ENCODE measurements around the gene SIRPD. TPM values are rescaled to one million over a fixed set of nuclear protein-coding genes. Genes with fewer than 3 reads are reported as not detected.
"Not testable (repeated sequence)": the region's sequence is repeated elsewhere in the genome, so short reads cannot be mapped to it uniquely, and the experiment has no call there.

SIRPD gene
- total RNA-seq, 1 donor from 2014 or later = not detected

GRCh38 chr20:1579488-1579887 is 22.0 kb upstream of the SIRPD start:
- H3K9me3 ChIP-seq = no peaks in the 10 kb centered on the region
- no peaks in the 10 kb centered on the region for H3K27me3 ChIP-seq
- H3K36me3 ChIP-seq = no peaks in the 10 kb centered on the region
- no peak for TF ChIP-seq CTCF (IDR thresholded peaks at IDR 0.05)
- H3K4me1 ChIP-seq = no peaks in the 10 kb centered on the region
- no peak for DNase-seq (ENCODE audit: low spot score in 2 of 2)
- intact Hi-C loops (cut with DNase I) = loop anchor here (5.0 kb wide), 1 partner anchor 38 kb away; no protein-coding TSS in a partner anchor
- no peak overlapping the region for H3K27ac ChIP-seq
- no peak overlapping the region for H3K4me3 ChIP-seq

DNA sequence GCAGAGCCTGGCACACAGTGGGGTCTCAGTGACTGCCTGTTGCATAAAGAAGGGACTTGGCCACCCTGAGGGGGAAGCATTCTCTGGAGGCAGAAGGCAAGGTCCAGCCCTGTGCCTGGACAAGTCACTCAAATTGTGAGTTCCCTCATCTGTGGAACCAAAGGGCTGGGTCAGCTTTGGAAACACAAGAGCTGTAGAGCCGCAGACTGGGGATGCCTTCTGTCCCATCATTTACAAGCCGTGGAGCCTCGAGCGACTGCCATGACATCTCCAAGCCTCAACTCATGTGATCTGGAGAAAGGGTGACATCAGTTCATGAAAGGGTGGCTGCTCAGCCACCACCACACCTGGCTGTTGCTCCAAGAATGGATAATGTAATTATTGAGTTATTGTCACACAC is 20.4 kb upstream of the SIRPD start:
- TF ChIP-seq CTCF (IDR thresholded peaks at IDR 0.05) = no peak
- no peak for DNase-seq (ENCODE audit: low spot score in 2 of 2)
- H3K4me1 ChIP-seq = no peaks in the 10 kb centered on the region
- intact Hi-C loops (cut with DNase I) = loop anchor here (5.0 kb wide), 1 partner anchor 39 kb away; no protein-coding TSS in a partner anchor
- H3K27me3 ChIP-seq = no peaks in the 10 kb centered on the region
- no peaks in the 10 kb centered on the region for H3K36me3 ChIP-seq
- H3K9me3 ChIP-seq = no peaks in the 10 kb centered on the region
- H3K27ac ChIP-seq = no peak overlapping the region
- H3K4me3 ChIP-seq = no peak overlapping the region

DNA sequence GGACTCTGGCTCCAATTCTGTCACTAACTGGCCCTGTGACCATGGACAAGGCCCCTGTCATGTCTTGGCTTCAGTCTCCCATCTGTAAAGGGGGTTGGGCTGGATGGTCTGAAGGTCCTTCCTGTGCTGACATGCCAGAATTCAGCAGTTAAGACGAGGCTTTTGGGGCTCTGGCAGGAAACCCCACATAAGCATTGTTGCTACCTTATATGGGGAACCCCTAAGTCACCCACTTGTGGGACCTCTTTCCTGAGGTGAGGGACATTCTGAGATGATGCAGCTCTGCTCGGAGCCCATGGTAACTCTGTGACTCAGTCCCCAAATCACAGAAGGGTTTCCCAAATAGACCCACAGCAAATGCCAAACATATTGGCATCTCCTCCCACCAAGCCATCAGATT is 19.8 kb upstream of the SIRPD start:
- not testable (repeated sequence) for H3K4me3 ChIP-seq; H3K4me1 ChIP-seq; H3K27me3 ChIP-seq; H3K27ac ChIP-seq; H3K36me3 ChIP-seq; H3K9me3 ChIP-seq; DNase-seq (ENCODE audit: low spot score in 2 of 2)
- intact Hi-C loops (cut with DNase I) = loop anchor here (5.0 kb wide), 1 partner anchor 40 kb away; no protein-coding TSS in a partner anchor

- Histone ChIP-seq H3K27ac (no peak overlapping the region), H3K27me3 (no peaks in the 10 kb centered on the region), H3K4me1 (no peaks in the 10 kb centered on the region), H3K9me3 (no peaks in the 10 kb centered on the region), H3K36me3 (no peaks in the 10 kb centered on the region), H3K4me3 (no peak overlapping the region)
- TF ChIP-seq CTCF (IDR thresholded peaks at IDR 0.05) = no peak
- no peak for DNase-seq (ENCODE audit: low spot score in 2 of 2)
- intact Hi-C loops (cut with DNase I) = loop anchor here (5.0 kb wide), 1 partner anchor 41 kb away; no protein-coding TSS in a partner anchor
These were observed 19.1 kb upstream of the SIRPD start for GRCh38 chr20:1576641-1577040.

- H3K36me3 ChIP-seq; DNase-seq (ENCODE audit: low spot score in 2 of 2); H3K27me3 ChIP-seq; H3K4me3 ChIP-seq; H3K27ac ChIP-seq; H3K9me3 ChIP-seq; H3K4me1 ChIP-seq: not testable (repeated sequence)
- intact Hi-C loops (cut with DNase I) = loop anchor here (5.0 kb wide), 1 partner anchor 41 kb away; no protein-coding TSS in a partner anchor
These were observed 18.5 kb upstream of the SIRPD start for GRCh38 chr20:1576003-1576402.

DNA sequence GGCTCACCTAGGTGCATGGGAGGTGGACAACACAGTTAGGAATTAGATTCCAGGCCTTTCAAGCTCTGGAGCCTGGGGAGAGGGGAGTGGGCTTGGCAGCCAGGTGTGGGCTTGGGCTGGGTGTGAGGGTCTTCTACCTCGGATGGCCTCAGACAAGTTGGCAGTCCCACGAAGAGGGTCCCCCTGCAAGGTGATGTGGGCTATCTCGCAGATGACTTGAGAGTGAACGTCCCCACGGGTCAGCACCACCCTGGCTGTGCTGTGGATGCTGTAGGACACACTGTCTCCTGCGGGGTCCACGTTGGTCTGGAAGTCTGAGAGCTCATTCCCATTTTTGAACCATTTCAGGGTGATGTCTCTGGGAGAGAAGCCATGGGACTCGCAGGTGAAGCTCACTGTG is 14.1 kb upstream of the SIRPD start:
- H3K4me3 ChIP-seq; H3K4me1 ChIP-seq; H3K27ac ChIP-seq; H3K27me3 ChIP-seq; intact Hi-C loops (cut with DNase I); DNase-seq (ENCODE audit: low spot score in 2 of 2); H3K36me3 ChIP-seq; H3K9me3 ChIP-seq: not testable (repeated sequence)

DNA sequence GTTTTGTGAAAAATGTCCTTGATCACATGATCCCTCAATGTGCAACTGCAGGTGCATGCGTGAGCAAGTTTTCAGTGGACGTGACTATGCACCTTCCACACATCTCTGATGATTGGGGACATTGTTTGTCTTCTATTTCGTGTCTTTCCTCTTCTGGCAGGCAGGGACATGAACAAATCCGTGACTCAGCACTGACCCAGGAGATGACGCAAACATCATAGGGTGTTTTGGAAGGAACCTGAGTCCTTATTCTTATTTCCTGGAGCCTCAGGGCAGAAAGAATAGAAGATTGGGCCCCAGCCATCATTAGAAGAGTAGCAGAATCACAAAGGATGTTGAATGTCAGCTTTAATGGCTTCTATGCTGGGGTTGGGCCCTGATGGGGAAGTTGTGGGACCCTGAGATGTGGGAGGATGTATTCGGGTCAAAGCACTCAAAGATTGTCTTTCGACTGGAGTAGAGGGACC is 11.9 kb upstream of the SIRPD start:
- no peak for TF ChIP-seq CTCF (IDR thresholded peaks at IDR 0.05)
- H3K4me3 ChIP-seq = no peak overlapping the region
- intact Hi-C loops (cut with DNase I) = no loop called here

More for the DNA sequence above, 11.9 kb upstream of the SIRPD start:
- no peaks in the 10 kb centered on the region for H3K9me3 ChIP-seq
- no peaks in the 10 kb centered on the region for H3K36me3 ChIP-seq
- DNase-seq (ENCODE audit: low spot score in 2 of 2) = no peak
- H3K4me1 ChIP-seq = no peaks in the 10 kb centered on the region
- no peaks in the 10 kb centered on the region for H3K27me3 ChIP-seq
- no peak overlapping the region for H3K27ac ChIP-seq

Data from ascending aorta (tissue), 2 donors.